Measurements from ENCODE around the gene EGFR.
A peak's percentile ranks its signal among the peaks of the same experiment; 100 is the strongest.
"Not testable (repeated sequence)": the region's sequence is repeated elsewhere in the genome, so short reads cannot be mapped to it uniquely, and the experiment has no call there.

The EGFR gene

DNA sequence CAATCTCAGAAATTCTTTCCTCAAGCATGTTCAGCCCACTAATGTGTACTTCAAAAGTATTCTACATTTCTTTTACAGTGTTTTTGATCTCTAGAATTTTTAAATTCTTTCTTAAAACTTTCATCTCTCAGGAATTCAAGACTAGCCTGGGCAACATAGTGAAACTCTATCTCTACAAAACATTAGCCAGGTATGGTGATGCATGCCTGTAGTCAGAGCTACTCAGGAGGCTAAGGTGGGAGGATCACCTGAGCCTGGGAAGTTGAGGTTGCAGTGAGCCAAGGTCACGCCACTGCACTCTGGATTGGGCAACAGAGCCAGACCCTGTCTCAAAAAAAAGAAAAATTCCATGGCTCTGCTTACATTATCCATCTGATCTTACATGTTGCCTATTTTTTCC, 5.0 kb upstream of the EGFR start:
- DNase-seq (ENCODE audit: low read depth): no peak

- no peak for DNase-seq (ENCODE audit: low read depth)
These were observed 2.6 kb upstream of the EGFR start for GRCh38 chr7:55016061-55016745.

DNA sequence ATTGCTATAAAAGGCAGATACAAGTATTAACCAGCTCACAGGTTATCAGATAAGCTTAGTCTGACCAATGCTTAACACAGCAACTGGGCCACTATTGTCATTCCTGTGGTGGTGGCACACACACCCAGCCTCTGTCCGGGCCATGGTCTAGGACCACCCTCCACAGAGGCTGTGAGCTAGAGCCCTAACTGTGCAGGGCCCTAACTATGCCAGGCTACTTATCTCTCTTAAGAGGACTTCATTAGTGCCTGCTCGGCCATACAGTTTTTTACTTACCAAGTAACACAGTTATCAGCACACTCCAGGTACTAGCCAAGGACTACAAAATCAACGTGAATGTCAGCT, 2.1 kb upstream of the EGFR start:
- no peak for DNase-seq (ENCODE audit: low read depth)

- DNase-seq (ENCODE audit: low read depth): no peak
These were observed 976 bp upstream of the EGFR start for GRCh38 chr7:55017841-55018240.

DNA sequence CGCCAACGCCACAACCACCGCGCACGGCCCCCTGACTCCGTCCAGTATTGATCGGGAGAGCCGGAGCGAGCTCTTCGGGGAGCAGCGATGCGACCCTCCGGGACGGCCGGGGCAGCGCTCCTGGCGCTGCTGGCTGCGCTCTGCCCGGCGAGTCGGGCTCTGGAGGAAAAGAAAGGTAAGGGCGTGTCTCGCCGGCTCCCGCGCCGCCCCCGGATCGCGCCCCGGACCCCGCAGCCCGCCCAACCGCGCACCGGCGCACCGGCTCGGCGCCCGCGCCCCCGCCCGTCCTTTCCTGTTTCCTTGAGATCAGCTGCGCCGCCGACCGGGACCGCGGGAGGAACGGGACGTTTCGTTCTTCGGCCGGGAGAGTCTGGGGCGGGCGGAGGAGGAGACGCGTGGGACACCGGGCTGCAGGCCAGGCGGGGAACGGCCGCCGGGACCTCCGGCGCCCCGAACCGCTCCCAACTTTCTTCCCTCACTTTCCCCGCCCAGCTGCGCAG, 424 bp downstream of the EGFR start:
- DNase-seq (ENCODE audit: low read depth): no peak

- DNase-seq (ENCODE audit: low read depth): no peak
These were observed 1.1 kb downstream of the EGFR start for GRCh38 chr7:55019691-55020465.

DNA sequence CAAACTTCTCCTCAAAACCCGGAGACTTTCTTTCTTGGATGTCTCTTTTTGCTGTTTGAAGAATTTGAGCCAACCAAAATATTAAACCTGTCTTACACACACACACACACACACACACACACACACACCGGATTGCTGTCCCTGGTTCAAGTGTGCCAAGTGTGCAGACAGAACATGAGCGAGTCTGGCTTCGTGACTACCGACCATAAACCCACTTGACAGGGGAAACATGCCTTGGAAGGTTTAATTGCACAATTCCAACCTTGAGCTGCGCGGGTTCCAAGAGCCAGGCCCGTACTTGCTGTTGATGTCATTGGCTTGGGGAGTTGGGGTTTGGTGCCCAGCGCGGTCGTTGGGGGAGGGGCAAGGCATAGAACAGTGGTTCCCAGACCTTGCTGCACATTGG, 1.7 kb downstream of the EGFR start:
- DNase-seq (ENCODE audit: low read depth): peak; percentile 29

DNA sequence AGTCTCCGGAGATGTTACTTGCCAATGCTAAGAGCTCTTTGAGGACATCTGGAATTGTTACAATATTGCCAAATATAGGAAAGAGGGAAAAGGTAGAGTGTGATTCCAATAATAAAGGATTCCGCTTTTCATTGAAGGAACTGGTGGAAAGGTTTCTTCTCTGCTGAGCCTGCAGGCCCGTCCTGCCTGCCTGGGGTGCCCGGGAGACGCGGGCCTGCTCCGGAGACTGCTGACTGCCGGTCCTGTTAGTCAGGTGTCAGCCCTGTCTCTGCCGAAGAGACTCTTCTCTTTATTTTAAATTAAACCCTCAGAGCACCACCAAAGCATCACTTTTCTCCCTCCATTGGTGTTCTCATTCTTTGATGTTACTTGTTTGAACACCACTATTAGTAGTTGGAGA, 2.2 kb downstream of the EGFR start:
- no peak for DNase-seq (ENCODE audit: low read depth)

GRCh38 chr7:55022002-55022985, 3.5 kb downstream of the EGFR start:
- DNase-seq (ENCODE audit: low read depth): no peak

DNA sequence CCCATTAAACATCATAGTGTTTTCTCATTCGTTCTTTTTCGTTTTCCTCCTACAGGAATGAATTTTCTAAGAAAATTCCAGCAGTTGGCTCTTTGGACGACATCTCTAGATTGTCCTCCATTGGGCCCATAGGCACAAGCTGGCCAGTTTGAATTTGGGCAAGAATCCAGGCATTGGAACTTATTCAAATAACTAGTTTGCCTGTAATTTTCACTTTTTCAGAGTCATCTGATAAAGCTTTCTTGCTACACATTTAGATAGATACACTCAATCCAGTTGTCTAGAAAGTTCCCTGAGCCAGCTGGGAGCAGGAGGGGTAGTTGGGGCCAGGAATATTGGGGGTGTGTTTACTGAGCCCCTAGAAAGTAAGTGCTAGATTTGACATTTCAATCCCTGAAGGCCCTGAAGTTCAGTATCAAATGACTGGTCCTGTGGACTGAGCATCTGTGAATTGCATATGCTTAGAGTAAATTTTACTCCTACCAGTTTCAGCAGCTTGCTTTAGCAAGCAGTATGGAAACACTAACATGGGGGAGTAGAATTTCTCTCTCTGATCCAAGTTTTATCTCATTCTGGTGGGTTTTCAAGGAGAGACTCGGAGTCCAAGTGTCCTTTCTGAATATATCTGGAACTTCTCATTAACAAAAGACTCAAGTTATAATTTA, 5.2 kb downstream of the EGFR start:
- DNase-seq (ENCODE audit: low read depth): no peak

- peak; percentile 29 for DNase-seq (ENCODE audit: low read depth)
These were observed 6.0 kb downstream of the EGFR start for GRCh38 chr7:55024776-55025175.

DNA sequence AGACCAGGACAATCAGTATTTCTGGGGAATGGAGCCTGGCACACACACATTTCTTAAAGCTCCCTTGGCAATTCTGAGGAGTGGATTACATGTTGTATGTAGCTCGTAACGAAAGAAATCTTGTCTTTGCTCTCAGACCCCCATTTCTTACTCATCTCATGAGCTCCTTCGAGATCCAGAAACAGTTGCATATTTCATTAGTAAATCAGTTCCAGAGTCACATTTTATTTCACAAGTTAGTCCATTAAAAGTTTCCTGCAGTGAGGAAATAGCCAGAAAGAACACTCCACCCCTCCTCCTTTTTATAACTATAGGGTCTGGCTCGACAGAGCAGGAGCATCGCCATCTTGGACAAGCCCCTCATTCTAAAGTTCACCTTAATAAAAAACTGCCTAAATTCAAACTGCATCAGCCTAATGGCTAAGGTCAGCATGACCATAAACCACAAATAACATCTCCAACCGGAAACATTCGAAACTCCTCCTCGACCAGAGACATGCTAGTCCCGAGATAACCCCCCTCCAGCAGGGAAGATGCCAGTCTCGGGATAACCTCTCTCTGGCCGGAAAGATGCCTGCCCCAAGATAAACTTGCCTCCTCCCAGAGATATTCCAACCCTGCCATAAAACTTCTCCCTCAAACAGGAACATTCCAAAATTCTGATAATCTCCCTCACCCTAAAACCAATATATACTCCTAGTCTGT, 7.4 kb downstream of the EGFR start:
- DNase-seq (ENCODE audit: low read depth): no peak

GRCh38 chr7:55026867-55027490, 8.2 kb downstream of the EGFR start:
- DNase-seq (ENCODE audit: low read depth): no peak

DNA sequence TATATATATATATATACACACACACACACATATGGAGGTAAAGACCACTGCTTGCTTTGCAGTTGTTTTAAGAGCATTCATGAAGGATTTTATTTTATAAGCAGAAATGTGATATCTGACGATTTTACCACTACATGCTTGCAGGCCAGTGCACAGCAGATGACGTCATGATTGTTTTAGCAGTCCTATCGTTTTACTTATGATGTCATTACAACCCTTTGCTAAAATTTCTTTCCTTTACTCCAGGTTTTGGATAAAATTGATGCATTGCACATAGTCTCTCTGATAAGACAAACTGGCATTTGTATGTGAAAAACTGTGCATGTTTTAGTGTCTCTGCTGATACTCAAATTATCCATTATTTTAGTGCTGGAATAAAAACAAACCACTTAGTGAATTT, 9.2 kb downstream of the EGFR start:
- DNase-seq (ENCODE audit: low read depth): no peak

DNA sequence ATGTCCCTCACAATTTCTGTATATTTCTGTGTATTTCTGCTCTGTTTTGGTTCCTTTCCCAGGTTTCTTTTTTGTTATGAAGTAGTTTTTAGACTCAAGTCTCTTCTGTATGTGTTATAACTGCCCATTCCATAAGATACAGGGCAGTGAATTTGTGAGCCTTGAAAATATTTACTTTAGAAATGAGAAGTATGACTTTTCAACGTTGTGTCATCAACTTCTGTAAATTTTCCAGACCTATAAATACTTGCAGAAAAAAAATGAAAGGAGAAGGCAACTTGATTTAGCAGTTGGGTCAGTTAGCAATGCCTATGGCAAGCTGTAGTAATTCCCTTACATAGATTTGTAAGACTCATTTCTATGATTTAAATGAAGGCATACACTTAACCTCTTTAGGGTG, 11.5 kb downstream of the EGFR start:
- no peak for DNase-seq (ENCODE audit: low read depth)

GRCh38 chr7:55031075-55031474, 12.3 kb downstream of the EGFR start:
- DNase-seq (ENCODE audit: low read depth): no peak

DNA sequence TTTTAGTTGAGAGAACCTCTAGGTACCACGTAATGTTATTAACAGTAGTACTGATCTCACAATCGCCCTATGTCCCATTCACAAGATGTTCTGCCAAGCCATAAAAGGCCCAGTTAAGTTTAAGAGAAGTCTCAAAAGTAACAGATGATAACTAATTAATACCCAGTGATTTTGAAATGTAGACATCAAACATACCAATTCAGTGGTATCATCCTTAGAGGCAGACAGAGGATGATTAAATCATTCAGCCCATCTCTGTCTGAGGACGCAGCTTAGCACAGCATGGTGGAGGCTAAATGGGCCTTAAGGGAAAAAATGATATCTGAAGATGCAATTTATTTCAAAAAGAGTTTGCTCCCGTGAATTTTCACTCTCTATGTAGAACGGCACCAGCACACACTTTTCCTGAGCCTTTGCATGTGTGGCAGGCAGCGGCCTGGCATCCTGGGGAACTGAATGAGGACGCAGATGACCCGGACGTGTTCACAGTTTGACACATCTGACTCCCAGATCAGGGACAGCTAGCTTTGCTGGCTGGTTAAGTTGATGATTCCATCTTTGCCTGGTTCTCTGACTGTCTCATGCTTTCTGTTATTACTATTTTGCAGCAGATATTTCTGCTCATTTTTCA, 13.4 kb downstream of the EGFR start:
- DNase-seq (ENCODE audit: low read depth): no peak

DNA sequence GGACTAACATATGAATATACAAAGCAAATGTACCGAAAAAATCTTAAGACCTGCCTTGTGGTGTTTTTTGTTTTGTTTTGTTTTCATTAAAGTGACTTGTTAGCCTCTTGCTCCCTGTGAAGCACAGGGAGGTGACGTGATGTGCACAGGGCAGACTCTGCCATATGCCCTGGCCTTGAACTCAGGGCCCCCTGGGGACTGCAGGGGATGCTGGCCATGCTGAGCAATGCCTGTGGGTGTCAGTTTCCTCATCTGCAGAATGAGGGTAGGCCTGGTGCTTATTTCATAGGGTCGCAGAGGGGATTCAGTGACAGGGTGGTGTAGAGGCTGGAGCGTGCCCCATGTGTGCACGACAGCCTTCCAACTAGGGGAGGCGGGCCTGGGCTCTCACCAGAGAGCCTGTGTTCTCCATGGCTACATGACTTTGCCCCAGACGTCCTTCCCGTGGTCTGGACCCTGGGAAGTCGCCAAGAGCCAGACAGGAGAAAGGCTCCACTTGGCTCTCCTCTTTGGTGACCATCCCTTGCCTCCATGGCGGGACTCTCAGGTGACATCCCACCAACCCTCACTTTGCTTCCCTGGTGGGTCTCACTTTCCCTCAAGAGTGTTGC, 14.5 kb downstream of the EGFR start:
- DNase-seq (ENCODE audit: low read depth): no peak

DNA sequence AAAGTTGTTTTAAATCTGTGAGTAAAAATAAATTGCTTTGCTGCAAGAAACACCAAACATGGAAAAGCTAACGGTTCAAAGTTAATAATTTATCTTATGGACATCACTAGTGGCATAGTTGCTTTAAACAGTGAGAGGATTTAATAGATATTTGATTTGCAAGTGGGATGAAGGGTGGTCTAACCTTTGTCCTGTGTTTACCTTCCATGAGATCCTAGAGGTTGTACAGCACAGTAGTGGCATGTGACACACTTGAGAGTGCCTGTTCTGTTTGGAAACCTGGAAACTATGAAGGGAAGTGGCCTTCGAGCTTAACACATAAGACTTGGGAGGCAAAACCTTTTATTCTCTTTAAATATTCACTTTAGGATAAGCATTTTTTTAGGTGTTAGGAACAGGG, 16.0 kb downstream of the EGFR start:
- no peak for DNase-seq (ENCODE audit: low read depth)

- not testable (repeated sequence) for DNase-seq (ENCODE audit: low read depth)
These were observed 16.6 kb downstream of the EGFR start for GRCh38 chr7:55035410-55035809.

Data from HS-5 (cell line).